ENCODE results near the gene RGS12. TPM values are rescaled to one million over a fixed set of nuclear protein-coding genes. Genes with fewer than 3 reads are reported as not detected.

RGS12 gene
- polyA plus RNA-seq, 2 of the 4 experiments (the other 2 are of a cell fraction), result 7.4 to 8.9 TPM

DNA sequence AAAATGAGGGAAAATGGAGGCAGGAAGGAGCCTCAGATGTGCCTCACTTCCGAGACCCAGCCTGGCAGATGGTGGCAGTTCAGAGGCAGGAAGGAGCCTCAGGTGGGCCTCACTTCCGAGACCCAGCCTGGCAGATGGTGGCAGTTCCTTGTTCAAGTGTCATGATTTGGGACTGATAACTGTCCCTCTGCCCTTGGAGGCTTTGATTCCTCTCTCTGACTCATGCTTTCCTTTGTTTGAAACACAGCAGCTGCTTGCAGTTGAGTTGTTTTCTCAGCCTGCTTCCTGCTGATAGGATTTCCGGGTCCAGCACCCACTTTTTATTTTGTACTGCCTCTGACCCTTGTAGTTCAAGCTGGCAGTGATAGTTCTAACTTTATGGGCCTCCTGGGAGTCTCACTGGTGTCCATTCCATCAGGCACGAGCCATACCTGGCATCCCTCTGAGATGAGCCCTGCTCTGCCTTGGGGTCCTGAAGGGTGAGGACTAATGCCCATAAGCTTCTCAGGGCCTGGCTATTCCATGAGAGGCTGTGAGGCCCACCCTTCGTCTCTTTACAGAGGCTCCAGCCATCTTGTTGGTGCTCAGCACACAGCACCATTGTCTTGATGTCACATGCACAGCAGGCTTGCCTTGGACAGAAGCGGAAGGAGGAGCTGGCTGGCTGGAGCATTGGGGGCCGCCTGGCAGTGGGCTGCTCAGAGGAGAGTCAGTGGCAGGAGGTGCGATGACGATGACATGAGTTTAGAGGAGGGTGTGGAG lies 13.0 kb downstream of the RGS12 start:
- FAIRE-seq (no peak), ATAC-seq (peak in 1 of 2 experiments; percentile 43; a peak in 1 of 6 replicates), DNase-seq (ENCODE audit: low read depth in 1 of 2, low spot score in 1 of 2) (no peak)
- WGBS (ENCODE audit: missing lambda C conversion rate), result 58% methylated on average over 5 of the region's 9 CpGs
- 0 out of 6 replicates have a peak overlapping the region, but pooled peaks of 1 of the 2 experiments have one; percentile 24 for H3K27ac ChIP-seq
- H3K4me1 ChIP-seq, result peaks cover 7% of the 10 kb centered on the region; the same call in 1 of the 3 replicates
- H3K9me3 ChIP-seq, result no peaks in the 10 kb centered on the region
- no peak overlapping the region for H3K4me2 ChIP-seq
- H3K4me3 ChIP-seq, result no peak overlapping the region
- ChIA-PET CTCF (no interaction called here), POLR2A (no interaction called here)
- TF ChIP-seq EHF (CRISPR knock-in tag; IDR thresholded peaks at IDR 0.05) (no peak), EHMT2 (IDR thresholded peaks at IDR 0.05; ENCODE audit: low read depth) (no peak), SREBF2 (IDR thresholded peaks at IDR 0.05) (no peak), NPAS2 (CRISPR knock-in tag; IDR thresholded peaks at IDR 0.05; ENCODE audit: borderline replicate concordance) (no peak), POLR2A (IDR thresholded peaks at IDR 0.05; ENCODE audit: low read length) (no peak), ESRRA (IDR thresholded peaks at IDR 0.05; ENCODE audit: borderline replicate concordance, low read length) (no peak), CBX8 (IDR thresholded peaks at IDR 0.05) (no peak), POLR2AphosphoS2 (conservative IDR thresholded peaks at IDR 0.05; ENCODE audit: low read length) (no peak), GATA3 (IDR thresholded peaks at IDR 0.05; ENCODE audit: borderline replicate concordance) (no peak), ZC3H11A (IDR thresholded peaks at IDR 0.05) (no peak), RAD21 (conservative IDR thresholded peaks at IDR 0.05 in 1 of 2, IDR thresholded peaks at IDR 0.05 in 1 of 2) (no peak), FOXS1 (CRISPR knock-in tag; IDR thresholded peaks at IDR 0.05) (no peak), HEYL (CRISPR knock-in tag; IDR thresholded peaks at IDR 0.05) (no peak), RFX5 (IDR thresholded peaks at IDR 0.05) (no peak), PHF8 (IDR thresholded peaks at IDR 0.05; ENCODE audit: borderline replicate concordance, low read depth) (no peak)
- TF ChIP-seq, protein P1, sequence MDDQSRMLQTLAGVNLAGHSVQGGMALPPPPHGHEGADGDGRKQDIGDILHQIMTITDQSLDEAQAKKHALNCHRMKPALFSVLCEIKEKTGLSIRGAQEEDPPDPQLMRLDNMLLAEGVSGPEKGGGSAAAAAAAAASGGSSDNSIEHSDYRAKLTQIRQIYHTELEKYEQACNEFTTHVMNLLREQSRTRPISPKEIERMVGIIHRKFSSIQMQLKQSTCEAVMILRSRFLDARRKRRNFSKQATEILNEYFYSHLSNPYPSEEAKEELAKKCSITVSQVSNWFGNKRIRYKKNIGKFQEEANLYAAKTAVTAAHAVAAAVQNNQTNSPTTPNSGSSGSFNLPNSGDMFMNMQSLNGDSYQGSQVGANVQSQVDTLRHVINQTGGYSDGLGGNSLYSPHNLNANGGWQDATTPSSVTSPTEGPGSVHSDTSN (IDR thresholded peaks at IDR 0.05), result no peak
- TF ChIP-seq, protein P2, sequence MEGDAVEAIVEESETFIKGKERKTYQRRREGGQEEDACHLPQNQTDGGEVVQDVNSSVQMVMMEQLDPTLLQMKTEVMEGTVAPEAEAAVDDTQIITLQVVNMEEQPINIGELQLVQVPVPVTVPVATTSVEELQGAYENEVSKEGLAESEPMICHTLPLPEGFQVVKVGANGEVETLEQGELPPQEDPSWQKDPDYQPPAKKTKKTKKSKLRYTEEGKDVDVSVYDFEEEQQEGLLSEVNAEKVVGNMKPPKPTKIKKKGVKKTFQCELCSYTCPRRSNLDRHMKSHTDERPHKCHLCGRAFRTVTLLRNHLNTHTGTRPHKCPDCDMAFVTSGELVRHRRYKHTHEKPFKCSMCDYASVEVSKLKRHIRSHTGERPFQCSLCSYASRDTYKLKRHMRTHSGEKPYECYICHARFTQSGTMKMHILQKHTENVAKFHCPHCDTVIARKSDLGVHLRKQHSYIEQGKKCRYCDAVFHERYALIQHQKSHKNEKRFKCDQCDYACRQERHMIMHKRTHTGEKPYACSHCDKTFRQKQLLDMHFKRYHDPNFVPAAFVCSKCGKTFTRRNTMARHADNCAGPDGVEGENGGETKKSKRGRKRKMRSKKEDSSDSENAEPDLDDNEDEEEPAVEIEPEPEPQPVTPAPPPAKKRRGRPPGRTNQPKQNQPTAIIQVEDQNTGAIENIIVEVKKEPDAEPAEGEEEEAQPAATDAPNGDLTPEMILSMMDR (IDR thresholded peaks at IDR 0.05), result no peak
- TF ChIP-seq, protein P3, sequence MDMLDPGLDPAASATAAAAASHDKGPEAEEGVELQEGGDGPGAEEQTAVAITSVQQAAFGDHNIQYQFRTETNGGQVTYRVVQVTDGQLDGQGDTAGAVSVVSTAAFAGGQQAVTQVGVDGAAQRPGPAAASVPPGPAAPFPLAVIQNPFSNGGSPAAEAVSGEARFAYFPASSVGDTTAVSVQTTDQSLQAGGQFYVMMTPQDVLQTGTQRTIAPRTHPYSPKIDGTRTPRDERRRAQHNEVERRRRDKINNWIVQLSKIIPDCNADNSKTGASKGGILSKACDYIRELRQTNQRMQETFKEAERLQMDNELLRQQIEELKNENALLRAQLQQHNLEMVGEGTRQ (IDR thresholded peaks at IDR 0.05), result no peak
- TF ChIP-seq, protein P4, sequence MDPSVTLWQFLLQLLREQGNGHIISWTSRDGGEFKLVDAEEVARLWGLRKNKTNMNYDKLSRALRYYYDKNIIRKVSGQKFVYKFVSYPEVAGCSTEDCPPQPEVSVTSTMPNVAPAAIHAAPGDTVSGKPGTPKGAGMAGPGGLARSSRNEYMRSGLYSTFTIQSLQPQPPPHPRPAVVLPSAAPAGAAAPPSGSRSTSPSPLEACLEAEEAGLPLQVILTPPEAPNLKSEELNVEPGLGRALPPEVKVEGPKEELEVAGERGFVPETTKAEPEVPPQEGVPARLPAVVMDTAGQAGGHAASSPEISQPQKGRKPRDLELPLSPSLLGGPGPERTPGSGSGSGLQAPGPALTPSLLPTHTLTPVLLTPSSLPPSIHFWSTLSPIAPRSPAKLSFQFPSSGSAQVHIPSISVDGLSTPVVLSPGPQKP (IDR thresholded peaks at IDR 0.05; ENCODE audit: low read depth, low read length), result no peak

DNA sequence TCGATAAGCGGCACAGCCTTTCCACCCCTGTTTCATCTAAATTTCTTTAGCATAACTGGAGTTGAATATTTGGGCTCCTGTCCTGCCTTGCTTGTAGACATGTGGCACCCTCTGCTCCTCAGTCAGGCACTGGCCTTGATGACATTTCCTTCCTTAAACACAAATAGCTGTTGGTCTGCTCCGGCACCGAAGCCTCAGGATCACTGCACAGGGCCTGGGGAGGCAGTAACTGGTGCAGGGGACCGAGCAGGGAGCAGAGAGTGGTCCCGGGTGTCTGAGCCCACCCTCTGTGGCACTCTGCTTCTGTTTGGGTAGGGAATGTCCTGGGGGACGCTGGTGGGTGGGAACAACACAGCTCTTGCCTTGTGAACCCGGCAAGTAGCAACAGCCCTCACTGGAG lies 13.6 kb downstream of the RGS12 start:
- Histone ChIP-seq H3K4me3 (no peak overlapping the region), H3K27ac (no peak overlapping the region), H3K4me1 (peaks cover 7% of the 10 kb centered on the region; the same call in 1 of the 3 replicates), H3K9me3 (no peaks in the 10 kb centered on the region), H3K4me2 (no peak overlapping the region)
- no peak for TF ChIP-seq MYC (IDR thresholded peaks at IDR 0.05; ENCODE audit: borderline replicate concordance, low read length)
- TF ChIP-seq FOSL2 (IDR thresholded peaks at IDR 0.05), result no peak
- TF ChIP-seq FOSL2 (CRISPR knock-in tag; IDR thresholded peaks at IDR 0.05), result no peak
- TF ChIP-seq MAZ (IDR thresholded peaks at IDR 0.05; ENCODE audit: borderline replicate concordance, low read depth, low read length), result no peak
- no peak for TF ChIP-seq EHMT2 (IDR thresholded peaks at IDR 0.05; ENCODE audit: low read depth)
- WGBS (ENCODE audit: missing lambda C conversion rate), result 90% methylated on average over 4 of the region's 8 CpGs
- FAIRE-seq (no peak), ATAC-seq (no peak), DNase-seq (ENCODE audit: low read depth in 1 of 2, low spot score in 1 of 2) (no peak)
- POLR2A ChIA-PET, result no interaction called here
- CTCF ChIA-PET, result no interaction called here

Measured in A549 (cell line).